Measurements from ENCODE around the gene KCNQ1. TPM values are rescaled to one million over a fixed set of nuclear protein-coding genes. Genes with fewer than 3 reads are reported as not detected.

KCNQ1 gene
- polyA plus RNA-seq, 1 donor from 2014 or later: not detected

- Histone ChIP-seq H3K9ac (ENCODE audit: low read length) (no peak overlapping the region), H2AFZ (ENCODE audit: low read depth, low read length) (no peak overlapping the region), H3K4me3 (ENCODE audit: low read length) (no peak overlapping the region), H4K20me1 (ENCODE audit: insufficient read depth) (no peaks in the 10 kb centered on the region), H3K27me3 (ENCODE audit: insufficient read depth, low read depth, low read length) (no peaks in the 10 kb centered on the region), H3K9me3 (ENCODE audit: low read length) (no peaks in the 10 kb centered on the region), H3F3A (ENCODE audit: insufficient read depth, low read length, poor library complexity, severe bottlenecking) (no peaks in the 10 kb centered on the region), H3K36me3 (ENCODE audit: insufficient read depth, low read length) (no peaks in the 10 kb centered on the region), H3K79me2 (replicated peaks; ENCODE audit: insufficient read depth, low read length) (no peaks in the 10 kb centered on the region), H3K4me2 (ENCODE audit: low read length) (no peak overlapping the region), H3K27ac (ENCODE audit: low read length) (no peak overlapping the region), H3K9me2 (ENCODE audit: insufficient read depth, low read length) (no peaks in the 10 kb centered on the region)
- TF ChIP-seq RAD21 (conservative IDR thresholded peaks at IDR 0.05): no peak
Observed at GRCh38 chr11:2434008-2434407, 10.8 kb upstream of the KCNQ1 start.

DNA sequence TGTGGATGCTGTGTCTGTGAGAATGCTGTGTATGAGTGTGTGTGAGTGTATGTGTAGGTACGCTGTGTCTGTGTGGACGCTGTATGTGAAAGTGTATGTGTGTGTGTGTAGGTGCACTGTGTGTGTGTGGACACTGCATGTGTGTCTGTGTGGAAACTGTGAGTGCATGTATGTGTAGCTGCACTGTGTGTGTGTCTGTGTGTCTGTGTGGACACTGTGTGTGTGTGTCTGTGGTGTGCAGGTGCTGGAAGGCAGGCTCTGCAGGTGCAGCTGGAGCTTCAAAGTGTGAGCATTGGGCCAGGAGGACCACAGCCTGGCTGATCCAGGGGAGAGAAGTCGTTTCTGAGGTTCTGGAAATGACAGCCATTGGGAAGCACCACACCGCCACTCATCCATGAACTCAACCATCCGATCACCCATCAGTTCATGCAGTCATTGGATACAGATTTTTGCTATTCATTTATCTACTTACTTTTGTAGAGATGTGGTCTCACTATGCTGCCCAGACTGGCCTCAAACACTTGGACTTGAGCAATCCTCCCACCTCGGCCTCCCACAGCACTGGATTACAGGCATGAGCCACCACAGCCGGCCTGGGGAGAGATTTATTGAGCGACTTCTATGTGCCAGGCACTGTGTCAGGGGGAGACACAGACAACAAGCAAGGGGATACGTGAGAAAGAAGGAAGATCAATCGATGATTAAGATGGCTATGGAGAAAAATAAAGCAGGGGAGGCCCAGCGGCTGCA, 10.1 kb upstream of the KCNQ1 start:
- no peak overlapping the region for H2AFZ ChIP-seq (ENCODE audit: low read depth, low read length)
- no peaks in the 10 kb centered on the region for H3K9me3 ChIP-seq (ENCODE audit: low read length)
- no peaks in the 10 kb centered on the region for H4K20me1 ChIP-seq (ENCODE audit: insufficient read depth)
- H3K4me3 ChIP-seq (ENCODE audit: low read length): no peak overlapping the region
- no peaks in the 10 kb centered on the region for H3K9me2 ChIP-seq (ENCODE audit: insufficient read depth, low read length)
- no peak overlapping the region for H3K4me2 ChIP-seq (ENCODE audit: low read length)
- no peaks in the 10 kb centered on the region for H3K79me2 ChIP-seq (replicated peaks; ENCODE audit: insufficient read depth, low read length)
- no peak overlapping the region for H3K9ac ChIP-seq (ENCODE audit: low read length)
- no peaks in the 10 kb centered on the region for H3F3A ChIP-seq (ENCODE audit: insufficient read depth, low read length, poor library complexity, severe bottlenecking)
- no peak overlapping the region for H3K27ac ChIP-seq (ENCODE audit: low read length)
- TF ChIP-seq, protein P1, sequence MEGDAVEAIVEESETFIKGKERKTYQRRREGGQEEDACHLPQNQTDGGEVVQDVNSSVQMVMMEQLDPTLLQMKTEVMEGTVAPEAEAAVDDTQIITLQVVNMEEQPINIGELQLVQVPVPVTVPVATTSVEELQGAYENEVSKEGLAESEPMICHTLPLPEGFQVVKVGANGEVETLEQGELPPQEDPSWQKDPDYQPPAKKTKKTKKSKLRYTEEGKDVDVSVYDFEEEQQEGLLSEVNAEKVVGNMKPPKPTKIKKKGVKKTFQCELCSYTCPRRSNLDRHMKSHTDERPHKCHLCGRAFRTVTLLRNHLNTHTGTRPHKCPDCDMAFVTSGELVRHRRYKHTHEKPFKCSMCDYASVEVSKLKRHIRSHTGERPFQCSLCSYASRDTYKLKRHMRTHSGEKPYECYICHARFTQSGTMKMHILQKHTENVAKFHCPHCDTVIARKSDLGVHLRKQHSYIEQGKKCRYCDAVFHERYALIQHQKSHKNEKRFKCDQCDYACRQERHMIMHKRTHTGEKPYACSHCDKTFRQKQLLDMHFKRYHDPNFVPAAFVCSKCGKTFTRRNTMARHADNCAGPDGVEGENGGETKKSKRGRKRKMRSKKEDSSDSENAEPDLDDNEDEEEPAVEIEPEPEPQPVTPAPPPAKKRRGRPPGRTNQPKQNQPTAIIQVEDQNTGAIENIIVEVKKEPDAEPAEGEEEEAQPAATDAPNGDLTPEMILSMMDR (IDR thresholded peaks at IDR 0.05; ENCODE audit: poor library complexity, severe bottlenecking): no peak
- TF ChIP-seq POLR2AphosphoS5 (IDR thresholded peaks at IDR 0.05): no peak
- TF ChIP-seq TAF1 (IDR thresholded peaks at IDR 0.05; ENCODE audit: low read depth): no peak
- TF ChIP-seq MXI1 (conservative IDR thresholded peaks at IDR 0.05; ENCODE audit: poor library complexity, severe bottlenecking): no peak
- no peak for TF ChIP-seq RAD21 (conservative IDR thresholded peaks at IDR 0.05)
- TF ChIP-seq REST (IDR thresholded peaks at IDR 0.05; ENCODE audit: borderline replicate concordance): no peak
- TF ChIP-seq EZH2 (IDR thresholded peaks at IDR 0.05; ENCODE audit: borderline replicate concordance, insufficient read depth, low read length, poor library complexity, severe bottlenecking): no peak
- H3K27me3 ChIP-seq (ENCODE audit: insufficient read depth, low read depth, low read length): no peaks in the 10 kb centered on the region
- H3K36me3 ChIP-seq (ENCODE audit: insufficient read depth, low read length): no peaks in the 10 kb centered on the region

Measured in neural cell (in vitro differentiated cells).